Neuron (in vitro differentiated cells): Measurements from ENCODE around the gene H6PD.

ENCODE experiments used
- H2AFZ ChIP-seq: one replicate; pipeline ENCODE4 v1.6.1; 2013; ENCODE audit warnings: low read depth, mild to moderate bottlenecking, inconsistent platforms, low read length, moderate library complexity
- H3K27me3 ChIP-seq: one replicate; pipeline ENCODE4 v1.6.1; 2013; ENCODE audit warnings: low read length; ENCODE audit not compliant: insufficient read depth
- H3K36me3 ChIP-seq: one replicate; pipeline ENCODE4 v1.6.1; 2013; ENCODE audit warnings: low read length; ENCODE audit not compliant: insufficient read depth
- H3K4me1 ChIP-seq: one replicate; pipeline ENCODE4 v1.6.1; 2013; ENCODE audit warnings: low read length; ENCODE audit not compliant: insufficient read depth
- H3K4me3 ChIP-seq: 2 replicates; pipeline ENCODE4 v1.5.1; 2013; ENCODE audit warnings: mild to moderate bottlenecking, low read length, moderate library complexity
- H3K9me3 ChIP-seq: one replicate; pipeline ENCODE4 v1.6.1; 2013; ENCODE audit warnings: low read length

Gene H6PD

DNA sequence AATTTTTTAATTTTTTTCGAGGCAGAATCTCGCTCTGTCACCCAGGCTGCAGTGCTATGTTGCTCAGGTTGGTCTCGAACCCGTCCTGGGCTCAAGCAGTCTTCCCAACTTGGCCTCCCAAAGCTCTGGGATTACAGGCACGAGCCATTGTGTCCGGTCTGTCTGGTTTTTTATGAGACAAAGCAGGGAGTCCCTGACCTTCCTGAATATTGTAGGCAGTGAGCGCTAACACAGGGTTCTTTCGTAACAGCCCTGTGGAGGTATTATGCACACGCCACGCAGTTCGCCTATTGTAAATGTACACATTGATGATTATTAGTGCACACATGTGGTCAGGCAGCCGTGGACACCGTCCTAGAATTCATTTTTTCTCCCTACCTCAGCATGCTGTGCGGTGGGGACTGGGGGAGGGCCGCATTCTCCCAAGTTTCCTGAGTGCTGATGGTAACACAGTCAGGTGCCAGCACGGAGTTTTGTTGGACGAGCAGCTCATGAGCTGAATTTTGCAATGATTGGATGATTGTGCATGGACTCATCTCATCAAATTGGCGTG is 77.7 kb downstream of the H6PD start:
- Histone ChIP-seq H3K9me3 (no peaks in the 10 kb centered on the region), H3K36me3 (no peaks in the 10 kb centered on the region), H3K4me3 (no peak overlapping the region), H2AFZ (no peak overlapping the region), H3K4me1 (no peaks in the 10 kb centered on the region), H3K27me3 (peaks cover 10% of the 10 kb centered on the region)

DNA sequence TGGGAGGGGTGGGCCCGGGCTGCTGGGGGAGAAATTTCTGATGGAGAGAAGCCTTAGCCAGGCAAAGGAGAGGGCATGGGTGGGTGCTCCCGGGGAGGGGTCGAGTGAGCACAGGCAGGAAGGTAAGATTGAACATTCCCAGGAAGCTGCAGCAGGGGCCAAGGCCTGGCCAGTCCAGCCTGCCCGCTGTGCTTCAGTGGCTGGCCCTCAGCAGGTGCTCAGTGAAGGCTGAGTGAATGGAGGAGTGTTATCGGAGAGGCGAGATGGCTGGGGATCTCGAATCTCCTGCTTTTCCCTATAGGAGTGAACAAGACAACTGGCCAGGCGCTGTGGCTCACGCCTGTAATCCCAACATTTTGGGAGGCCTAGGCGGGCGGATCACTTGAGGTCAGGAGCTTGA is 79.0 kb downstream of the H6PD start:
- Histone ChIP-seq H2AFZ (no peak overlapping the region), H3K27me3 (peaks cover 8% of the 10 kb centered on the region)

GRCh38 chr1:9314111-9314510 is 79.5 kb downstream of the H6PD start:
- no peaks in the 10 kb centered on the region for H3K36me3 ChIP-seq
- H2AFZ ChIP-seq: no peak overlapping the region
- H3K9me3 ChIP-seq: no peaks in the 10 kb centered on the region
- no peak overlapping the region for H3K4me3 ChIP-seq
- H3K27me3 ChIP-seq: peaks cover 9% of the 10 kb centered on the region
- H3K4me1 ChIP-seq: no peaks in the 10 kb centered on the region

More for the DNA sequence above, 79.0 kb downstream of the H6PD start:
- Histone ChIP-seq H3K4me3 (no peak overlapping the region), H3K9me3 (no peaks in the 10 kb centered on the region), H3K36me3 (no peaks in the 10 kb centered on the region), H3K4me1 (no peaks in the 10 kb centered on the region)

DNA sequence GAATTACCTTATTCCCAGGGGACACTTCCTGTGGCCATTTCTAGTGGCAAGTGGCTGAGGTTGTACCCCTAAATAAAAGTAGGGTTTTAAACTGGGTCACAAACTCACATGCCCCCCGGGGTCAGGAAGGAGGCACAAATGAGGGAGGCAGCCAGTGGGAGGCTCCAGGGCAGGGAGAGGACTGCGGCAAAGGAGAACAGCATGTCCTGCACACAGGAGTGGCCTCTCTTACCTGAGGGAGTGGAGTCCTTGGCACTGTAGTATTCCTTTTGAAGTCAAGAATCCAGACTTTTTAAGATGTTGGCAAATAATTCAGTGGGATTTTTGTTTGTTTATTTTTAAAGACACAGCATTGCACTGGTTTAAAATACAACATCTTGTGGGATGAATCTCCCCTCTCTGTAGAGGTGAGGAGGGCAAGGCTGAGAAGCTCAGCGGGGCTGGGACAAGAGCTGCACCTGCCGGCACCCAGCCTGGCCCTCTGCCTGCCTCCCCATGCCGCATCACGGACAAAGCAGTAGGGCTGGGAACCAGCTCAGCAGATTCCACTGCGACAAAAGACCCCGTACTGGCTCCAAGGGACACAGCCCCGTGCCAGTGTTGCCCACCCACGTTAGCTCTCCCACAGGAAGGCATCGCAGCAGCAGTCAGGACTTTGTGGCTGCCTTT is 80.3 kb downstream of the H6PD start:
- H3K4me1 ChIP-seq: no peaks in the 10 kb centered on the region
- H3K9me3 ChIP-seq: no peaks in the 10 kb centered on the region
- no peak overlapping the region for H2AFZ ChIP-seq
- no peak overlapping the region for H3K4me3 ChIP-seq
- H3K36me3 ChIP-seq: no peaks in the 10 kb centered on the region
- peaks cover 12% of the 10 kb centered on the region for H3K27me3 ChIP-seq

DNA sequence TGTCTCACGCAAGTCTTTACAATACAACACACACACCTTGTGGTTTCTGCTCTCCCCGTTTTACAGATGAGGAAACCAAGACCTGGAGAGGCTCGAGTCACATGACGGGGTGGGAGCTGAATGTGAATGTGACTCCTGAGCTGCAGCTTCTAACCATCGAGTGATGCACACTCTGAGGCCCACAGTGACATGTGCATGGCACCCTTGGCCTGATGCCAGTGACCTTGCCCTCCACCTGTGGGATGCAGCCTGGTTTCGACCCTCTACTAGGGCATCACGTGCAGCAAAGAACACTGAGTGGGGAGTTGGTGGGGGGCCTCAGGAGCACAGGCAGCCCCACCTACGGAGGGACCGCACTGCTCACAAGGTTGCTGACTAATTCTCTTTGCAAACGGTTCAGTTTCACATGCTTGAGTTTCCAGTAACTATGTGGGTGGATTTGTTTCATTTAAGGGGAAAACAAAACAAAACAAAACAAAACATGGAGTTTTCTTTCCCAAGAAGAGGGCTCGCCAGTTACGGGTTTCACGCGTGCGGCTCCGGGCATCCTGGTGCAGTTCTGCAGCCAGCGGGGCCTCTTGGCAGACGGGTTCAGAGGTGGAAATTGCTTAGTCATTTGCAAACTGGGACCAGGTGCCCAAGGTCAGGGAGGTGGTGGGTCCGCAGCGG is 81.0 kb downstream of the H6PD start:
- Histone ChIP-seq H3K27me3 (peaks cover 18% of the 10 kb centered on the region), H3K9me3 (no peaks in the 10 kb centered on the region), H2AFZ (no peak overlapping the region), H3K4me1 (no peaks in the 10 kb centered on the region), H3K36me3 (no peaks in the 10 kb centered on the region), H3K4me3 (no peak overlapping the region)

GRCh38 chr1:9316080-9316444 is 81.5 kb downstream of the H6PD start:
- peaks cover 19% of the 10 kb centered on the region for H3K27me3 ChIP-seq
- no peak overlapping the region for H2AFZ ChIP-seq
- H3K4me3 ChIP-seq: no peak overlapping the region
- H3K9me3 ChIP-seq: no peaks in the 10 kb centered on the region
- H3K4me1 ChIP-seq: no peaks in the 10 kb centered on the region
- H3K36me3 ChIP-seq: no peaks in the 10 kb centered on the region

DNA sequence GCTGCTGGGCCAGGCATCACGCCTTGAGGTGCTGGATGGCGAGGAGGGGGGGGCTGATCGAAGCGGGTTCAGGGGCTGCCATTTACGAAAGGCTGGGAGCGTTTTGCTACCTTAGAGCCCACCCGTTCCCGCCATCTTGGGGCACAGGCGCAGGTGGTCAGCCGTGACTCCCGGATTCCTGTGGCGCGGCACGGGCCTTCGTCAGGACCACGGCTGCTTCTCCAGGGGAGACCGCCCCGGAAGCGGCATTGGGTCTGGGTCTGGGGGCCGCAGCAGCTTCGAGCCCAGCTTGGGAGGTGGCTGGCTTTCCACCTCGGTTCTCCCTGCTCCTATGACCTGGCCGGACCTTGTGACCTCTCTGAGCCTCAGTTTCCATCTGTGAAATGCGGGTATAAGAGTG is 81.9 kb downstream of the H6PD start:
- Histone ChIP-seq H2AFZ (no peak overlapping the region), H3K9me3 (no peaks in the 10 kb centered on the region), H3K4me3 (no peak overlapping the region), H3K36me3 (no peaks in the 10 kb centered on the region), H3K27me3 (peaks cover 19% of the 10 kb centered on the region), H3K4me1 (no peaks in the 10 kb centered on the region)

GRCh38 chr1:9317072-9317471 is 82.5 kb downstream of the H6PD start:
- no peaks in the 10 kb centered on the region for H3K36me3 ChIP-seq
- no peaks in the 10 kb centered on the region for H3K4me1 ChIP-seq
- H3K9me3 ChIP-seq: no peaks in the 10 kb centered on the region
- peaks cover 19% of the 10 kb centered on the region for H3K27me3 ChIP-seq
- H3K4me3 ChIP-seq: no peak overlapping the region
- H2AFZ ChIP-seq: no peak overlapping the region

DNA sequence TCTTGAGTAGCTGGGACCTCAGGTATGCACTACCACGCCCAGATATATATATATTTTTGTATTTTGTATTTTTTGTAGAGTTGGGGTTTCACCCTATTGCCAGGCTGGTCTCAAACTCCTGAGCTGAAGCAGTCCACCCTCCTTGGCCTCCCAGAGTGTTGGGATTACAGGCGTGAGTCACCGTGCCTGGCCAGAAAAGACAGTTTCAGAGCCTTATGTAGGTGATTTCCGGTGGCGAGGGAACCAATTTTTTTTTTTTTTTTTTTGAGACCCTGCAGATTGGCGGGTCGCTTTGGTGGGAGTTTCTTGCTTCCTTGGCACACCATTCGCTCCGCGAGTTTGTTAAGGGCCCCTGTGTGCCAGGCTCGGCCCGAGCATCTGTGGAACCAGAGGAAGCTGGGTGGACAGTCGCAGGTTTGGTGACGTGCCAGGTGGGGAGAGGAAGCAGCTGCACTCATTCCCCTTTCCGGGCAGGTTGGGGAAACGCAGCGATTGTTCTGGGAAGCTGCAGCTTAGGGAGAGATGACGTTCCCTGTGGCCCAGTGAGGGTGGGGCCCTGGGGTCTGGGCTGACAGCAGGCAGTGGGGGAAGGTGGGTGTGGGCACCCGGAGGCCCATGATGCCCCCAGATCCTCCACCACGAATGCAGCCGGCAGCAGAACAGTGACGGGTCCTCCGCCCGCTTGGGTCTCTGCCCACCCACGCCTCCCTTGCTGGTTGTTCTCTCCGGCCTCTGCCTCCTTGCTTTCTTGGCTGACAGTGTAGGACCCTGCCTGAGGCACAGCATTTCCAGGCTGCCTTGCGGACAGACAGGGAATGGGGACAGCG is 83.2 kb downstream of the H6PD start:
- Histone ChIP-seq H2AFZ (no peak overlapping the region), H3K4me3 (no peak overlapping the region), H3K9me3 (no peaks in the 10 kb centered on the region), H3K36me3 (no peaks in the 10 kb centered on the region), H3K27me3 (peaks cover 19% of the 10 kb centered on the region), H3K4me1 (peaks cover 4% of the 10 kb centered on the region)

DNA sequence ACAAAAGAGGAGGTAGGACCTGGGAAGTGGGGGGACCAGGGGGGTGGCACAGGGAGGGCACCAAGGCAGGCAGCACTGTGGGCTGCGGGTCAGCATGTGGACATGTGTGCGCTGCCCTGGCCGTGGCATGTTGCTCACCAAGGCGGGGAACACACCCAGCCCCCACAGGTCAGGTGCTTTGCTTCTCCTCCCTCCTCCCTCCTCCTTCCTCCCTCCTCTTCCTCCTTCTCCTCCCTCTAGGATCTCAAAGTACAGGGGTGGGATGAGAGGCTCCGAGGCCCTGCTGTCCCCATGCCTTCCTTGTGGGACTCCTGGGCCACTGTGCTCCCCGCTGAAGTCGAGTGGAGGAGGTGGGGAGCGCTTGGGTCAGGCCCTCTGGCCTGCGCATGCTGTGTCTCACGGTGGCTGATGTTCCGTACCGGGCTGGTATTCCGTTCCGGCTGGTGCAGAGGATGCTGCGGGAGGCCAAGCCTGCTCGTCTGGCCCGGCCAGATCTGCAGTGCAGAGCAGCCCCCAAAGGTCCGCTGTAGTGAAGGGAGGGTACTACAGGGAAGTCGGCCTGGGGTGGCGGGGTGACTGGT is 84.7 kb downstream of the H6PD start:
- H2AFZ ChIP-seq: no peak overlapping the region
- no peaks in the 10 kb centered on the region for H3K9me3 ChIP-seq
- H3K4me1 ChIP-seq: peaks cover 9% of the 10 kb centered on the region
- H3K4me3 ChIP-seq: no peak overlapping the region
- no peaks in the 10 kb centered on the region for H3K36me3 ChIP-seq
- H3K27me3 ChIP-seq: peaks cover 18% of the 10 kb centered on the region

DNA sequence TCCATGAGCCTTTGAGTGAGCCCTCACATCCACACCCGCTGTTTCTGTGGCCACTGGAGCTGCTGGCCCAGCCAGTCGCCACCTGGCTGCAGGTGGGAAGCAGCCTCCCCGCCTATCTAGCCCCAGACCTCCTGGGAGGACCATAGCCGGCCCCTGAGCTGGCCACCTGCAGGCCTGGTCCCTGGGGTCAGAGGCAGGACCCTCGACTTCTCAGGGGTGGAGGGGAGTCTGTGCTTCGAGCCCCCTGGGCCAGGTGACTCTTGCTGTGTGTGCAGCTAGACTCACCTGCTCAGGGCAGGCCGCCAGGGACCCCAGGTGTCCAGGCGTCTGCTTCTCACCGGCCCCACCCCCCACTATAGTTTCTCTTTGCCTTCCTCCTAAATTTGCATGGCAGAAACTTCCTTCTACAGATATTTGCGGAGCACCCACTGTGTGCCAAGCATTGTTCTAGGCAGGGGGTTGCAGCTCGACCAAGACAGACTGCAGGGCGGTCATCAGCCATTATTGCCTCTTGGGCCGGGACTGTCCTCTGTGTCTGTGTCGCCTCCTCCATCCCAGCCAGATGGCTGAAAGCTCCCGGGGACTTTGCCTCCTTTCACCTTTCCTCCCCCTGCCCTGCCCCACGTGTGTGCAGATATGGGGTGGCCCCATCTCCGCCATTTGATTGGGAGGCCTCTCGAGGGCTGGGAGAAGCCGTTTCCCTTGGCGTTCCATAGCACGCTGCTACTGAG is 85.4 kb downstream of the H6PD start:
- H2AFZ ChIP-seq: no peak overlapping the region
- H3K4me1 ChIP-seq: peaks cover 9% of the 10 kb centered on the region
- H3K4me3 ChIP-seq: no peak overlapping the region
- peaks cover 19% of the 10 kb centered on the region for H3K27me3 ChIP-seq
- H3K36me3 ChIP-seq: no peaks in the 10 kb centered on the region
- H3K9me3 ChIP-seq: no peaks in the 10 kb centered on the region
